GM19455 (cell line): Measurements from ENCODE around the gene KCNQ1.

Experiments
- ATAC-seq: cut with Tn5 transposase; IDR thresholded peaks from one replicate; pipeline ENCODE4 v1.9.1; 2021; ENCODE audit not compliant: unreplicated experiment

The KCNQ1 gene

GRCh38 chr11:2788168-2789071 lies 343.6 kb downstream of the KCNQ1 start:
- ATAC-seq: no peak

- no peak for ATAC-seq
These were observed 344.5 kb downstream of the KCNQ1 start for GRCh38 chr11:2789331-2789730.

- ATAC-seq: no peak
These were observed 345.2 kb downstream of the KCNQ1 start for GRCh38 chr11:2789791-2790567.

- ATAC-seq: no peak
These were observed 345.7 kb downstream of the KCNQ1 start for GRCh38 chr11:2790568-2790921.

GRCh38 chr11:2791139-2791520 lies 346.3 kb downstream of the KCNQ1 start:
- no peak for ATAC-seq

GRCh38 chr11:2791521-2792380 lies 346.9 kb downstream of the KCNQ1 start:
- no peak for ATAC-seq

- ATAC-seq: no peak
These were observed 347.8 kb downstream of the KCNQ1 start for GRCh38 chr11:2792381-2793250.

- ATAC-seq: no peak
These were observed 348.9 kb downstream of the KCNQ1 start for GRCh38 chr11:2793701-2794045.

GRCh38 chr11:2794046-2794967 lies 349.5 kb downstream of the KCNQ1 start:
- no peak for ATAC-seq

GRCh38 chr11:2794968-2795322 lies 350.1 kb downstream of the KCNQ1 start:
- no peak for ATAC-seq

- no peak for ATAC-seq
These were observed 350.7 kb downstream of the KCNQ1 start for GRCh38 chr11:2795491-2795991.

GRCh38 chr11:2796091-2796490 lies 351.3 kb downstream of the KCNQ1 start:
- ATAC-seq: no peak

- ATAC-seq: no peak
These were observed 351.8 kb downstream of the KCNQ1 start for GRCh38 chr11:2796508-2797113.

GRCh38 chr11:2797121-2797711 lies 352.4 kb downstream of the KCNQ1 start:
- ATAC-seq: no peak

GRCh38 chr11:2797741-2798361 lies 353.0 kb downstream of the KCNQ1 start:
- no peak for ATAC-seq

GRCh38 chr11:2798951-2799761 lies 354.3 kb downstream of the KCNQ1 start:
- no peak for ATAC-seq
